Transverse colon (tissue), 4 donors: ENCODE data around the gene TDP2. TPM values are rescaled to one million over a fixed set of nuclear protein-coding genes. Genes with fewer than 3 reads are reported as not detected.

Experiments
- DNase-seq: peaks from one replicate; pipeline ENCODE4 v3.0.0-alpha.2; 2019
- H3K27ac ChIP-seq, 4 donors: fragments of 200-600 bp; sonication (generic); 2 replicates each; pipeline ENCODE4 v1.5.1; 2016 to 2018; ENCODE audit warnings: inconsistent platforms in 4 of 4
- H3K27me3 ChIP-seq: fragments of 200-600 bp; sonication (generic); 2 replicates; pipeline ENCODE4 v1.5.1; 2017; ENCODE audit warnings: inconsistent platforms
- H3K36me3 ChIP-seq, 4 donors: fragments of 200-600 bp; sonication (generic); 2 replicates each; pipeline ENCODE4 v1.5.1; 2017 to 2019; ENCODE audit warnings: inconsistent platforms in 4 of 4
- H3K4me1 ChIP-seq, 4 donors: fragments of 200-600 bp; sonication (generic); 2 replicates each; pipeline ENCODE4 v1.5.1; 2017 to 2020; ENCODE audit warnings: inconsistent platforms in 4 of 4
- H3K4me3 ChIP-seq, 4 donors: fragments of 200-600 bp; sonication (generic); 1 replicate in 1 of 4; 2 replicates in 3 of 4; pipeline versions ENCODE4 v1.5.1 to v1.6.1; 2017 to 2019; ENCODE audit warnings: inconsistent platforms in 4 of 4
- H3K9me3 ChIP-seq, 2 donors: fragments of 200-600 bp; sonication (generic); 2 replicates each; pipeline ENCODE4 v1.5.1; 2017 to 2019; ENCODE audit warnings: inconsistent platforms in 2 of 2
- EP300 ChIP-seq: sonication (generic); formaldehyde crosslinking; IDR thresholded peaks from one replicate; pipeline ENCODE4 v1.6.1; 2017; ENCODE audit warnings: antibody characterized with exemption, low read depth
- POLR2A ChIP-seq: fragments of 450-650 bp; IDR thresholded peaks from one replicate; pipeline ENCODE4 v1.6.1; 2016; ENCODE audit warnings: antibody characterized with exemption, mild to moderate bottlenecking, moderate library complexity
- POLR2AphosphoS5 ChIP-seq, 3 donors: sonication (generic); formaldehyde crosslinking; IDR thresholded peaks; one replicate each; pipeline ENCODE4 v1.6.1; 2016; ENCODE audit warnings: antibody characterized with exemption in 3 of 3
- WGBS, 2 donors: methylation state at CpG; one replicate each; pipeline ENCODE4 v1.1.5; 2018; ENCODE audit warnings: low coverage in 1 of 2; 5-methylcytosine and 5-hydroxymethylcytosine counted together
- in situ Hi-C, 4 donors: fragments of 200-750 bp; cut with MboI; loops; one replicate each; pipeline versions ENCODE4 v1.15.0 to v1.15.1; 2017; ENCODE audit warnings: low sequenced_read_pairs in 3 of 4, low pct_ligation_motif_present in 1 of 4, low pct_unique_long_range_greater_than_20kb in 1 of 4
- intact Hi-C: fragments of 100-400 bp; cut with DNase I; formaldehyde crosslinking; loops from one replicate; pipeline ENCODE4 v1.15.1; 2023; ENCODE audit warnings: low total_unique reads
- total RNA-seq, 4 donors: library from RNA; depleted of rRNA; stranded (reverse); fragments of >200 nt; gene quantifications; one replicate each; pipeline ENCODE4 v1.1.0, GENCODE V29; 2016
- TF ChIP-seq, protein P1 (sequence below), 5 experiments: fragments of 200-600 bp in 3 of 5; fragments of 450-650 bp in 2 of 5; sonication (generic) in 3 of 5; IDR thresholded peaks; 1 replicate in 2 of 5; 2 replicates in 3 of 5; pipeline ENCODE4 v1.5.1; 2016 to 2017; ENCODE audit warnings: antibody characterized with exemption in 5 of 5, inconsistent platforms in 3 of 5, mild to moderate bottlenecking in 2 of 5, moderate library complexity in 1 of 5

Gene TDP2
- total RNA-seq, 4 donors from 2014 or later: 48.4 to 292 (median 151) TPM

DNA sequence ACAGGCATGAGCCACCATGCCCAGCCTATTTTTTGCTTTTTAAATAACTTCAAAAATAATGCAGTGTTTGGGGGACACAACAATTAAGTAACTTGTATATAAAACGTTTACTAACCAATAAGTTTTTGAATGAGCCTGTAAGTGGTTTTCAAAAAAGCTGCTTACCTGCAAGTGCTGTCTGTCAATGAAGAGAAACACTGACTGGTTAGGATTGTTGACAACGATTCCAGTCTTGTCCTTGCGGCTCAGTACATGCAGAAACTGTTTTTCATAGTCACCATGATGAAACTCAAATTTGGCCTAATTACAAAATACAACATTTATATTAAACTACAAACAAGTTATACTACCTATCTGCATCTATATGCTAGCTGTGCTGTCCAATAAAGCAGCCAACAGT, 41.9 kb upstream of the TDP2 start:
- Histone ChIP-seq H3K4me1 (peaks cover 3 to 25% (median 8%) of the 10 kb centered on the region in 4 donors), H3K9me3 (no peaks in the 10 kb centered on the region), H3K27me3 (no peaks in the 10 kb centered on the region), H3K4me3 (no peak overlapping the region), H3K27ac (no peak overlapping the region), H3K36me3 (peaks cover 0 to 91% (median 40%) of the 10 kb centered on the region in 4 donors)
- no peak for TF ChIP-seq EP300
- TF ChIP-seq POLR2A: no peak
- TF ChIP-seq POLR2AphosphoS5 (IDR thresholded peaks at IDR 0.05): no peak
- TF ChIP-seq, protein P1, sequence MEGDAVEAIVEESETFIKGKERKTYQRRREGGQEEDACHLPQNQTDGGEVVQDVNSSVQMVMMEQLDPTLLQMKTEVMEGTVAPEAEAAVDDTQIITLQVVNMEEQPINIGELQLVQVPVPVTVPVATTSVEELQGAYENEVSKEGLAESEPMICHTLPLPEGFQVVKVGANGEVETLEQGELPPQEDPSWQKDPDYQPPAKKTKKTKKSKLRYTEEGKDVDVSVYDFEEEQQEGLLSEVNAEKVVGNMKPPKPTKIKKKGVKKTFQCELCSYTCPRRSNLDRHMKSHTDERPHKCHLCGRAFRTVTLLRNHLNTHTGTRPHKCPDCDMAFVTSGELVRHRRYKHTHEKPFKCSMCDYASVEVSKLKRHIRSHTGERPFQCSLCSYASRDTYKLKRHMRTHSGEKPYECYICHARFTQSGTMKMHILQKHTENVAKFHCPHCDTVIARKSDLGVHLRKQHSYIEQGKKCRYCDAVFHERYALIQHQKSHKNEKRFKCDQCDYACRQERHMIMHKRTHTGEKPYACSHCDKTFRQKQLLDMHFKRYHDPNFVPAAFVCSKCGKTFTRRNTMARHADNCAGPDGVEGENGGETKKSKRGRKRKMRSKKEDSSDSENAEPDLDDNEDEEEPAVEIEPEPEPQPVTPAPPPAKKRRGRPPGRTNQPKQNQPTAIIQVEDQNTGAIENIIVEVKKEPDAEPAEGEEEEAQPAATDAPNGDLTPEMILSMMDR (IDR thresholded peaks at IDR 0.05): no peak
- intact Hi-C loops: no loop called here
- in situ Hi-C loops: loop anchor here in 1 of 4 donors (10.0 kb wide), 1 partner anchor 66 kb away; the partner anchor contains the start of gene GMNN
- no peak for DNase-seq
- 81 to 83% methylated on average over 2 to 3 of the region's 3 CpGs for WGBS, 2 donors

DNA sequence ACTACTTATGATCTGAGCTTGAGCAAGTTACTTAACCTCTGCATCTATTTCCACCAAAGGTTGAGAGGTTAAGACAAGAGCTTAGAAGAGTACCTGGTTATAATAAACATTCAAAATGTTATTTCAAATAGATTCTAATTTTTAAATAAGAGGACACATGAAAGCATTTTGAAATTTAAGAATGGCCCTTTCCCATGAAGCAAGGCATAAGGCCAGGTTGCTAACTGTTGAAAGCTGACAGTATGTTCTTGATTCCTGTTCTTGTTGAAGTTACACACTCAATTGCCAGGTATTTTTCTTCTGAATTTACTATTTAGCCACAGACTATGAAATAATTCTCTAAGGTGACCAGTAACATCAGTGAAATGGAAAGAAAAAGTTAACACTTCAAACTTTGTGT, 37.8 kb upstream of the TDP2 start:
- no peaks in the 10 kb centered on the region for H3K9me3 ChIP-seq
- TF ChIP-seq EP300 (no peak), POLR2A (no peak), POLR2AphosphoS5 (IDR thresholded peaks at IDR 0.05) (no peak)
- TF ChIP-seq, protein P1 (IDR thresholded peaks at IDR 0.05): no peak
- no peak overlapping the region for H3K27ac ChIP-seq
- intact Hi-C loops (no loop called here), in situ Hi-C loops (loop anchor here in 1 of 4 donors (10.0 kb wide), 1 partner anchor 70 kb away; the partner anchor contains the start of gene GMNN)
- DNase-seq: no peak
- H3K36me3 ChIP-seq: peaks cover 0 to 77% (median 26%) of the 10 kb centered on the region in 4 donors
- peaks cover 0 to 4% (median 0%) of the 10 kb centered on the region in 4 donors for H3K4me1 ChIP-seq
- no peaks in the 10 kb centered on the region for H3K27me3 ChIP-seq
- H3K4me3 ChIP-seq: no peak overlapping the region

DNA sequence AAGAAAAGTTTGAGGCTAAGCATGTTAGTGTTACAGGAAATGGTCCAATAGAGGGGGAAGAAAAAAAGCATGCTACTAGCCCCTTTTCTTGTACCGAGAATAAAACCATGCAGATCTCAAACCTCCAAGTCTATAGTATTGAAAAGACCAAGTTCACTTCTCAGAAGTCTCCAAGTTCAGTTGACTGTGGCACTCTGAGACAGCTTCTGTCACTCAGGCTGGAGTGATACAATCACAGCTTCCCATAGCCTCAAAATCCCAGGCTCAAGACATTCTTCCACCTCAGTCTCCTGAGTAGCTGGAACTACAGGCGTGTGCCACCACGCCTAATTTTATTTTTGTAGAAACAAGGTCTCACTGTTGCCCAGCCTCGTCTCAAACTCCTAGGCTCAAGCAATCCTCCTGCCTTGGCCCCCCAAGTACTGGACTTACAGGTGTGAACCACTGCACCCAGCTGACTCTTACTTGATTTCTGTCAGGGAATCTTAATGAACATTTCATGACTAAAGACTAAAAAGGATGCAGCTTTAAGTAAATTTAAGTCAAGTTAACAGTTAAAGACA, 36.1 kb upstream of the TDP2 start:
- H3K4me1 ChIP-seq: peaks cover 0 to 4% (median 0%) of the 10 kb centered on the region in 4 donors
- peaks cover 0 to 65% (median 23%) of the 10 kb centered on the region in 4 donors for H3K36me3 ChIP-seq
- WGBS, 2 donors: 60 to 71% methylated on average over 1 to 4 of the region's 4 CpGs
- no peak for DNase-seq
- in situ Hi-C loops: loop anchor here in 1 of 4 donors (10.0 kb wide), 1 partner anchor 72 kb away; the partner anchor contains the start of gene GMNN
- H3K4me3 ChIP-seq: no peak overlapping the region
- TF ChIP-seq POLR2AphosphoS5 (IDR thresholded peaks at IDR 0.05) (no peak), EP300 (no peak), POLR2A (no peak)
- TF ChIP-seq, protein P1 (IDR thresholded peaks at IDR 0.05): no peak
- intact Hi-C loops: no loop called here
- H3K27ac ChIP-seq: no peak overlapping the region
- H3K27me3 ChIP-seq: no peaks in the 10 kb centered on the region
- H3K9me3 ChIP-seq: no peaks in the 10 kb centered on the region

DNA sequence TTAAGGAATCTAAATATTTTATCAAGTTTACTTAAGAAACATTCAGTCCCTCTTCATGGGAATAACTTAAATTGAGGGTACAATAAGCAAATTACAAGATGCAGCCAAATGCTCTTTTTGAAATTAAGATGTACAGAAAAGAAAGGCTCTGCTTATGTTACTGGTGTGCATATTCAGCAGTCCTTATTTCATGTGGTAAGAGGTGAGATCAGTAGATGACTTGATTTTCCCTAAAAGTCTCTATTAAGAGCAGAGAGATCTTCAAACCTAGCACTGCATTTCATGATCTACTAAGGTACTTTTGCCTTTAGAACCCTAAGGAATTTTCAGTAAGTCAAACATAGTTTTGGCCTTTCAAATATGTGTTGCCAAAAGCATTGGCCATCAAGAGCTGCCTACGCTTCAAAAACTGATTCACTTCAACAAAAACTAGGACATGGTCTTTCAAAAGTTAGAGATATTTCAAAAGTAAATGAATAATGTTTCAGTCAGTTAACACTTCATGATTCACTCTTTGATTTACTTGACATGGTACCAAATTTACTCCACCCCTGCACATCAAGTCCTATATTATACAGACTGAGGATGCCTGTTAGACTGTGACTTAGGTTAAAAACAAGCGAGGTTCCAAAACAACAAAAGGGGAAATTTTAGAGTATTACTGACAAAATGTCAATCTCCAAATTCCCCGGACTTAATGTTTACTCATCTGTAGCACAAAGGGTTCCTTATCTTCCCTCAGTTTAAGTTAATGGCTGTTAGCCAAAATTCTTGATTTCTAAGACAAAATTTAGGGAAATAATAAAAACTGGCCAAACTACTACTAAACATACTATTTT, 33.0 kb upstream of the TDP2 start:
- Histone ChIP-seq H3K27ac (no peak overlapping the region), H3K9me3 (no peaks in the 10 kb centered on the region), H3K36me3 (peaks cover 0 to 34% (median 8%) of the 10 kb centered on the region in 4 donors), H3K27me3 (no peaks in the 10 kb centered on the region), H3K4me3 (no peak overlapping the region), H3K4me1 (peaks cover 0 to 3% (median 0%) of the 10 kb centered on the region in 4 donors)
- no peak for TF ChIP-seq EP300
- TF ChIP-seq, protein P1 (IDR thresholded peaks at IDR 0.05): no peak
- no peak for TF ChIP-seq POLR2A
- TF ChIP-seq POLR2AphosphoS5 (IDR thresholded peaks at IDR 0.05): no peak
- intact Hi-C loops (no loop called here), in situ Hi-C loops (loop anchor here (5.0 to 25.0 kb wide), 4 partner anchors 75 to 262 kb away; partner anchors contain the start of gene GMNN (in 1 of the 4))
- no peak for DNase-seq
- WGBS, 2 donors: 45 to 58% methylated on average over 3 of the region's 3 CpGs
